EL (cell line): ENCODE results near the gene IKBKG.
"Not testable (repeated sequence)": the region's sequence is repeated elsewhere in the genome, so short reads cannot be mapped to it uniquely, and the experiment has no call there.

Source experiments
- DNase-seq: peaks from one replicate; pipeline ENCODE4 v3.0.0-alpha.2; 2016

The IKBKG gene

GRCh38 chrX:154526901-154527675 is 20.3 kb upstream of the IKBKG start:
- peak; percentile 72 for DNase-seq

GRCh38 chrX:154529206-154529612 is 18.2 kb upstream of the IKBKG start:
- DNase-seq, result peak; percentile 71

DNA sequence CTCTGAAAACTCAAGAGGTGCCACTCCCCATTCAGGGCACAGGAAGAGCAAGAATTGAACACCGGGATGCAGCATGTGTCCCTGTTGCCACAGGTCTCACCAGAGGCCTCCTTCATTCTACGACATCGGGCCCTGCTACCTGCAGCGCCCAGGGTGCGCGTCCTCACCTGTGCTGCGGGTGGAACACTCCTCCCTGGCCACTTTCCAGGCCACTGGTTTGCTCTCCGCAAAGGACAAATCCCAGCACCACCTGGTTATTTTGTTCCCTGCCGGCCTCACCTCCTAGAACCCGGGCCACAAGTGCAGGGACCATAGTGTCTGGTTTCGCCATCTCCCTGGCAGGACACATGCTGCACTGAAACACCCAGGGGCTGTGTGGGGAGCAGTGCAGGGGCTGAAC is 17.1 kb upstream of the IKBKG start:
- DNase-seq, result no peak

DNA sequence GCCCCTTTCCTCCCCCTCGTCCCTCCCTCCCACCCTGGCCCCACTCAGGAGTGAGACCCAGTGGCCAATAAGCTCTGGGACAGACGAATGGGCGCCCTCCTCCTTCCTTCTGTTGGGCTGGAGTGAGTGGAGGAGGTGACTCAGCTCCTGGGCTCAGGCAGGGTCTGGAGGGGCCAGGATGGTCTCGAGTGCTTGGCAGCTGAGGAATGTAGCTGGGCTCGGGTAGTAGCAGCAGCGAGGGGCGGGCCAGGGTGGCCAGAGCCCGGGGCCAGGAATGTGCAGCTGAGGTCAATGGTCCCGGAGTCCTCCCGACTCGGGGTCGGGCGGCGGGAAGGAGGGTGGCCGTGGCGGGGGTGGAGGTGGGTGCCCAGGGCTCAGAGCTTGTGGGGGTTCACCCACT is 15.8 kb upstream of the IKBKG start:
- peak; percentile 88 for DNase-seq

- DNase-seq, result no peak
Observed at GRCh38 chrX:154532690-154533089, 14.7 kb upstream of the IKBKG start.

DNA sequence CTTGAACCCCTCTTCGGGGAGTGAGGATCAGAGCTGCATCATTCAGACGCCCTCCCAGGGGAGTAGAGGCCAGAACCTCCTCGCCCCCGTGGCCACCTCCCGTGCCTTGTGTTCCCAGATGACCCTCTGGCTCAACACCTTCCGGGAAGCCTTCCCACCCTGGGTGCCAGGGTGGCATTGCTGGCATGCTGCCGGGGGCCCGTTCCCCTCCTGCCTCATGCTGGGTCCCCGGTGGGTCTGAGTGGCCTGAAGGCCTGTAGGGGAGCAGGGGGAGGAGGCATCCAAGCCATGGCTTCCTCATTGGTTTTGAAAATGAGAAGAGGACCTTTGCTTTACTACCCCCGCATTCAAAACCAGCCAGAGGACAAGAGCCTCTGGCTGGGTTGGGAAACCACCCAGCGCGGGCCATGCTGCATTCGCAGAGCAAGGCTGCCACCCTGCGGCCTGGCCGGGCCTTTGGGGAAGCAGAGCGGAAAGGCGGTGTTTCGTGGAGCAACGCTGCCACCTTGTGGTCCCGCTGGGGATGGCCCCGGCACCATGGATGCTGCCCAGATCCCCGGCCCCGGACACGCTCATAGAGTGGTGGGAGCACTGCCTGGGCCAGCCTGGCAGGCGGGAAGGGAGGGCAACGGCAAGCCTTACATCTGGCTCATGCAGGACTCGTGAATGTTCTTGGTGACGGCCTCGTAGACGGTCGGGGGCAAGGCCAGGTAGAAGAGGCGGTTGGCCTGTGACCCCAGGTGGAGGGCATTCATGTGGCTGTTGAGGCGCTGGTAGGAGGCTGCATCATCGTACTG is 12.7 kb upstream of the IKBKG start:
- DNase-seq, result peak; percentile 74

GRCh38 chrX:154535892-154536291 is 11.5 kb upstream of the IKBKG start:
- DNase-seq, result no peak

GRCh38 chrX:154539077-154539476 is 8.3 kb upstream of the IKBKG start:
- DNase-seq, result no peak

- DNase-seq, result not testable (repeated sequence)
Observed at GRCh38 chrX:154540365-154540764, 7.1 kb upstream of the IKBKG start.

DNA sequence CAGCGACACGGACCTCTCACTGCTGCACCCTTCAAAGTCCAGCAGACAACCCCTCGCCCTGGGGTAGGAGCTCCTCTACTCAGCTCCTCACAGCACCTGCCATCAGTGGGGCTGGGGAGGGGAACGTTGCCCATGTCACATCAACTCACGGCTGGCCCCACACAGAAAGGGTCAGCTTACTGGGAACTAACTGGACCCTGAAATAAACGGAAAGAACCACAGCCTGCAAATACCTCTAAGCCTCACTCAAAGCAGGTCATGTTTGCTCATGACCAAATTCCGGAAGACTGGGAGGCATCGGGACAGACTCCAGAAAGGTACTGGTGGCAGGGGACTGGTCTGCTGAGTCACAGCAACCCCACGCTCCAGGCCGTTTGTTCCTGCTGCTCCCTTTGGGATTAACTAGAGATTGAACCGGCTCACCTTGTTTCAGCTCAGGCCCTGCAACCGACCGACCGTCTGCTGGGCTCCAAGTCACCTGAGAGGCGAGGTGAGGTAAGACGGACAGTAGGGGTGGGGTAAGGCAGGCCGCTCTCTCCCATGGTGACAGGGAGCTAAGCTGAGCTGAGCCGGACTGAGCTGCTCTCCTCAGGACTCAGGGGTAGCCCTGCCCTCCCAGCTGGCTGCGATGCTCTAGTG is 6.4 kb upstream of the IKBKG start:
- DNase-seq, result no peak

DNA sequence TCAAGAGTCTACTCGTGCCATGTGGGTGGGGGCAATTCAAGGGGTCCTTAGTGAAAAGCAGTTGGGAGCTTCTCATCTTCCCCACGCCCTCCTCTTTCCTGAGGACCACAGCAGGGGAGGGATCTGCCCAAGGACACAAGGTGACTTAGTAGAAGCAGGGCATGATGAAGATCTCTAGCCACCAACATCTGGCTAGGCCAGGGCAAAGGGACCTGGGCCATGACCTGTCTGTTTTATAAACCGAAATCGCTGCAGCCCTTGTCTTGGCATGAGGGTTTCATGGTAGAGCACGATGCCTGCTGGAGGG is 5.9 kb upstream of the IKBKG start:
- DNase-seq, result no peak

- DNase-seq, result peak; percentile 95
Observed at GRCh38 chrX:154541896-154542722, 5.3 kb upstream of the IKBKG start.

GRCh38 chrX:154542723-154543424 is 4.5 kb upstream of the IKBKG start:
- no peak for DNase-seq

DNA sequence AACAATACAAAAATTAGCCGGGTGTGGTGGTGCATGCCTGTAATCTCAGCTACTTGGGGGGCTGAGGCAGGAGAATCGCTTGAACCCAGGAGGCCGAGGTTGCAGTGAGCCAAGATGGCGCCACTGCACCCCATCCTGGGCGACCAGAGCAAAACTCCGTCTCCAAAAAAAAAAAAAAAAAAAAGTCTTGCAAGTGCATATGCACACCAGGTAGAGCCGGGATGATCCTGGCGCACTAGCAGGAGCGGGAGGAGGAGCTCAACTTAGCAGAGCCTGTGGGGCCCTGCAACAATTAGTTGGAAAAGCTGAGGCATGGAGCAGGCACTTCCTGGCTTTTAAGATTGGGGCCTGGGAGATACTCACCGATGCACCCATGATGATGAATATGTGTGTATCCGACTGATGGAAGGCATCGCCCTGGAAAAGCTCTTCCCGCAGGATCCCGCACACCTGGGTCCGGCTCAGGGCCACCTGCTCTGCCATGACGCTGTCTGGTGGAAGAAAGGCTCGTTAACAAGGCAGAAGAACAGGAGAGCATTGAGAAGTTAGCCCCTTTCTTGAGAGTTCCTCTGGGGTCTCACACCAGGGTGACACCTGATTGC is 1.6 kb upstream of the IKBKG start:
- no peak for DNase-seq

GRCh38 chrX:154546354-154547244 is 821 bp upstream of the IKBKG start, which contains the start of gene G6PD:
G6PD (minus strand) TSS chrX:154546846; CDS start chrX:154546155, 691 bp downstream.
- peak; percentile 71 for DNase-seq

DNA sequence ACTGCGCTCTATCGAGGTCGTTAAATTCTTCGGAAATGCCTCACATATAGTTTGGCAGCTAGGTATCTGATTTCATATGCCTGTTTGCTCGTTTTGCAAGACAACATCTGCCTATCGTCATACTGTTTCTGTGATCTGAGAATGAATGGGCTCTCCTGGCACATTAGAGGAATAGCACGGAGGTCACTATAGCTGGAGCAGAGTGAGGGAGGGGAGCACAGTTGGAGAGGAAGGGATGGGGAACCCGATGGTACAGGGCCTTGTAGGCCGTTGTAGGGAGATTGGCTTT is 552 bp downstream of the IKBKG start:
- no peak for DNase-seq

- DNase-seq, result no peak
Observed at GRCh38 chrX:154549766-154550165, 2.3 kb downstream of the IKBKG start.

DNA sequence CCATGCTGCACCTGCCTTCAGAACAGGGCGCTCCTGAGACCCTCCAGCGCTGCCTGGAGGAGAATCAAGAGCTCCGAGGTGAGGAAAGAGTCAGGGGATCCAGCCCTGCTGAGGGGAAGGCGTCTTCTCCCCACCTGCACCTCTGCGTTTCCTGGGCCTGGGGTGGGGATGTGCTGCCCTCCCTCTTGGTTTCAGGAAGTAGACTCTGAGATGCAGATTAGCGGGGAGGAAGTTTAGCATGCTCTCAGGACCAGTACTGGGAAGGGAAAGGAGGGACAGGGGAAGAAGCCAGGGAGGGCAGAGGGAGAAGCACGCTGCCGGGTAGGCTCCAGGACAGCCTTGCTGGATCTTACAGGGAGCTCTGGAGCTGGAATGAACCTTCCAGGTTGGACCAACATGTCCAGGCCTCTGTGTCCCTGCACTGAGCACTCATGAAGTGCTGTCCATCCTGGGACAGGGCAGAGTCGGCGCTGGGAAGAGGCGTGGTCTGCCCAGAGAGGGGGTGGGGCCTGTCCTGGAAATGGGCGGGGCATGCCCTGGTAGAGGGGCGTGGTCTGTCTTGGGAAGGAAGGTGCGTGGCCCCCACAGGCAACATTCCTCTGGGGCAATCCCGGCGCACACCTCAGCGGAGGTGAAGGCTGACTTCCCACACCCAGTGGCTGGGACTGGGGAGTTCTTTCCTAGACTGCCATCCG is 4.8 kb downstream of the IKBKG start:
- not testable (repeated sequence) for DNase-seq

GRCh38 chrX:154558060-154558690 is 10.8 kb downstream of the IKBKG start:
- DNase-seq, result not testable (repeated sequence)

GRCh38 chrX:154558896-154559295 is 11.5 kb downstream of the IKBKG start:
- DNase-seq, result not testable (repeated sequence)
